ENCODE measurements around the gene TFR2. TPM values are rescaled to one million over a fixed set of nuclear protein-coding genes. Genes with fewer than 3 reads are reported as not detected.

Gene TFR2
- total RNA-seq, 1 donor, result under 0.01 TPM

GRCh38 chr7:100598425-100598824 lies 42.9 kb downstream of the TFR2 start:
- Histone ChIP-seq H3K79me2 (ENCODE audit: insufficient read depth, low read length) (peaks cover 11% of the 10 kb centered on the region), H3K4me2 (ENCODE audit: insufficient read depth, low read length) (no peak overlapping the region), H3K36me3 (ENCODE audit: insufficient read depth, low read length) (no peaks in the 10 kb centered on the region), H3K4me1 (ENCODE audit: insufficient read depth, low read length) (peaks cover 27% of the 10 kb centered on the region), H3K27ac (ENCODE audit: low read depth, low read length) (no peak overlapping the region), H4K20me1 (ENCODE audit: insufficient read depth, low read length) (no peaks in the 10 kb centered on the region), H2AFZ (ENCODE audit: low read length) (peak overlapping the region; percentile 84), H3K9me3 (ENCODE audit: low read depth, low read length) (no peaks in the 10 kb centered on the region), H3K27me3 (ENCODE audit: insufficient read depth, low read length) (no peaks in the 10 kb centered on the region), H3K4me3 (ENCODE audit: insufficient read depth, low read length) (no peak overlapping the region)
- TF ChIP-seq, protein P1, sequence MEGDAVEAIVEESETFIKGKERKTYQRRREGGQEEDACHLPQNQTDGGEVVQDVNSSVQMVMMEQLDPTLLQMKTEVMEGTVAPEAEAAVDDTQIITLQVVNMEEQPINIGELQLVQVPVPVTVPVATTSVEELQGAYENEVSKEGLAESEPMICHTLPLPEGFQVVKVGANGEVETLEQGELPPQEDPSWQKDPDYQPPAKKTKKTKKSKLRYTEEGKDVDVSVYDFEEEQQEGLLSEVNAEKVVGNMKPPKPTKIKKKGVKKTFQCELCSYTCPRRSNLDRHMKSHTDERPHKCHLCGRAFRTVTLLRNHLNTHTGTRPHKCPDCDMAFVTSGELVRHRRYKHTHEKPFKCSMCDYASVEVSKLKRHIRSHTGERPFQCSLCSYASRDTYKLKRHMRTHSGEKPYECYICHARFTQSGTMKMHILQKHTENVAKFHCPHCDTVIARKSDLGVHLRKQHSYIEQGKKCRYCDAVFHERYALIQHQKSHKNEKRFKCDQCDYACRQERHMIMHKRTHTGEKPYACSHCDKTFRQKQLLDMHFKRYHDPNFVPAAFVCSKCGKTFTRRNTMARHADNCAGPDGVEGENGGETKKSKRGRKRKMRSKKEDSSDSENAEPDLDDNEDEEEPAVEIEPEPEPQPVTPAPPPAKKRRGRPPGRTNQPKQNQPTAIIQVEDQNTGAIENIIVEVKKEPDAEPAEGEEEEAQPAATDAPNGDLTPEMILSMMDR (IDR thresholded peaks at IDR 0.05; ENCODE audit: extremely low read depth, low read depth, low read length), result no peak
- peak; percentile 90 for DNase-seq (ENCODE audit: insufficient read length, low spot score, missing footprints)

- TF ChIP-seq, protein P1 (IDR thresholded peaks at IDR 0.05; ENCODE audit: extremely low read depth, low read depth, low read length), result no peak
Measured at GRCh38 chr7:100595188-100595587, 46.2 kb downstream of the TFR2 start.

DNA sequence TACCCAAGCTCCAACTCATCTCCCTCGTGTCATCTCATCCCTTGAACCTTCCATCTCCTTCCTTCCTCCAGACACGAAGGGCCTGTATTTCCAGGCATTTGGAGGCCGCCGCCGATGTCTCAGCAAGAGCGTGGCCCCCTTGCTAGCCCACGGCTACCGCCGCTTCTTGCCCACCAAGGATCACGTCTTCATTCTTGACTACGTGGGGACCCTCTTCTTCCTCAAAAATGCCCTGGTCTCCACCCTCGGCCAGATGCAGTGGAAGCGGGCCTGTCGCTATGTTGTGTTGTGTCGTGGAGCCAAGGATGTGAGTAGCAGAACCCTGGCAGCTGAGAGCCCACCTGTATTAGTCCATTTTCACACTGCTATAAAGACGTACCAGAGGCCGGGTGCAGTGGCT lies 49.8 kb downstream of the TFR2 start:
- Histone ChIP-seq H3K9me3 (ENCODE audit: low read depth, low read length) (no peaks in the 10 kb centered on the region), H3K79me2 (ENCODE audit: insufficient read depth, low read length) (no peaks in the 10 kb centered on the region), H3K4me2 (ENCODE audit: insufficient read depth, low read length) (no peak overlapping the region), H3K4me1 (ENCODE audit: insufficient read depth, low read length) (peaks cover 8% of the 10 kb centered on the region), H2AFZ (ENCODE audit: low read length) (no peak overlapping the region), H3K27me3 (ENCODE audit: insufficient read depth, low read length) (no peaks in the 10 kb centered on the region), H3K27ac (ENCODE audit: low read depth, low read length) (no peak overlapping the region), H4K20me1 (ENCODE audit: insufficient read depth, low read length) (no peaks in the 10 kb centered on the region), H3K4me3 (ENCODE audit: insufficient read depth, low read length) (no peak overlapping the region), H3K36me3 (ENCODE audit: insufficient read depth, low read length) (no peaks in the 10 kb centered on the region)
- TF ChIP-seq, protein P1 (IDR thresholded peaks at IDR 0.05; ENCODE audit: extremely low read depth, low read depth, low read length), result no peak
- DNase-seq (ENCODE audit: insufficient read length, low spot score, missing footprints), result peak; percentile 35

More at GRCh38 chr7:100595188-100595587, 46.2 kb downstream of the TFR2 start:
- Histone ChIP-seq H3K4me3 (ENCODE audit: insufficient read depth, low read length) (no peak overlapping the region), H3K4me1 (ENCODE audit: insufficient read depth, low read length) (peaks cover 10% of the 10 kb centered on the region), H3K36me3 (ENCODE audit: insufficient read depth, low read length) (no peaks in the 10 kb centered on the region), H3K4me2 (ENCODE audit: insufficient read depth, low read length) (no peak overlapping the region), H2AFZ (ENCODE audit: low read length) (no peak overlapping the region), H3K27me3 (ENCODE audit: insufficient read depth, low read length) (no peaks in the 10 kb centered on the region), H4K20me1 (ENCODE audit: insufficient read depth, low read length) (no peaks in the 10 kb centered on the region), H3K9me3 (ENCODE audit: low read depth, low read length) (no peaks in the 10 kb centered on the region), H3K79me2 (ENCODE audit: insufficient read depth, low read length) (no peaks in the 10 kb centered on the region), H3K27ac (ENCODE audit: low read depth, low read length) (no peak overlapping the region)
- DNase-seq (ENCODE audit: insufficient read length, low spot score, missing footprints), result peak; percentile 31

GRCh38 chr7:100590077-100590737 lies 51.1 kb downstream of the TFR2 start:
- Histone ChIP-seq H3K27me3 (ENCODE audit: insufficient read depth, low read length) (no peaks in the 10 kb centered on the region), H3K27ac (ENCODE audit: low read depth, low read length) (no peak overlapping the region), H3K4me3 (ENCODE audit: insufficient read depth, low read length) (peak overlapping the region; percentile 47), H3K36me3 (ENCODE audit: insufficient read depth, low read length) (no peaks in the 10 kb centered on the region), H3K4me2 (ENCODE audit: insufficient read depth, low read length) (peak overlapping the region; percentile 58), H2AFZ (ENCODE audit: low read length) (peak overlapping the region; percentile 89), H4K20me1 (ENCODE audit: insufficient read depth, low read length) (peaks cover 3% of the 10 kb centered on the region), H3K79me2 (ENCODE audit: insufficient read depth, low read length) (peaks cover 7% of the 10 kb centered on the region), H3K4me1 (ENCODE audit: insufficient read depth, low read length) (peaks cover 11% of the 10 kb centered on the region), H3K9me3 (ENCODE audit: low read depth, low read length) (no peaks in the 10 kb centered on the region)
- TF ChIP-seq, protein P1 (IDR thresholded peaks at IDR 0.05; ENCODE audit: extremely low read depth, low read depth, low read length), result no peak
- peak; percentile 47 for DNase-seq (ENCODE audit: insufficient read length, low spot score, missing footprints)
